ENCODE results near the gene NLRP9.
A peak's percentile ranks its signal among the peaks of the same experiment; 100 is the strongest.

Gene NLRP9

GRCh38 chr19:55674841-55675660 lies 63.2 kb downstream of the NLRP9 start, which contains the start of gene EPN1:
Gene EPN1, plus strand, starts transcription at chr19:55675226. Its CDS starts 3,402 bp downstream, at chr19:55678628.
- H3K4me3 ChIP-seq (ENCODE audit: low read length): peak within 1 kb of the TSS; percentile 99
- H3K4me1 ChIP-seq (ENCODE audit: low read length): peaks cover 47% of the 10 kb centered on the region
- H3K9me3 ChIP-seq (ENCODE audit: insufficient read depth, low read length): no peaks in the 10 kb centered on the region
- H3K27ac ChIP-seq (ENCODE audit: low read length): peak within 1 kb of the TSS; percentile 92
- TF ChIP-seq CTCF (IDR thresholded peaks at IDR 0.05; ENCODE audit: low read depth, low read length) (no peak), EZH2phosphoT487 (IDR thresholded peaks at IDR 0.05; ENCODE audit: low read depth) (no peak)
- H3K27me3 ChIP-seq (ENCODE audit: low read depth, low read length): no peaks in the 10 kb centered on the region
- H2AFZ ChIP-seq (ENCODE audit: low read depth, low read length): no peak within 1 kb of the TSS
- peaks cover 31% of the 10 kb centered on the region for H3K36me3 ChIP-seq (replicated peaks; ENCODE audit: low read depth, low read length)
- H3K9ac ChIP-seq (ENCODE audit: low read length): peak within 1 kb of the TSS; percentile 93
- H3K4me2 ChIP-seq (ENCODE audit: low read length): peak within 1 kb of the TSS; percentile 93
- peaks cover 91% of the 10 kb centered on the region for H3K79me2 ChIP-seq (ENCODE audit: low read length)
- peaks cover 46% of the 10 kb centered on the region for H4K20me1 ChIP-seq (ENCODE audit: insufficient read depth, low read length)

GRCh38 chr19:55674459-55674840 lies 63.8 kb downstream of the NLRP9 start:
- H3K4me1 ChIP-seq (ENCODE audit: low read length): peaks cover 43% of the 10 kb centered on the region

GRCh38 chr19:55673889-55674288 lies 64.3 kb downstream of the NLRP9 start:
- Histone ChIP-seq H3K79me2 (ENCODE audit: low read length) (peaks cover 91% of the 10 kb centered on the region), H3K9ac (ENCODE audit: low read length) (no peak overlapping the region), H3K4me2 (ENCODE audit: low read length) (peak overlapping the region; percentile 69), H3K27me3 (ENCODE audit: low read depth, low read length) (no peaks in the 10 kb centered on the region), H2AFZ (ENCODE audit: low read depth, low read length) (no peak overlapping the region), H3K27ac (ENCODE audit: low read length) (peak overlapping the region; percentile 16; the same call in 1 of the 2 replicates), H3K9me3 (ENCODE audit: insufficient read depth, low read length) (no peaks in the 10 kb centered on the region), H3K36me3 (replicated peaks; ENCODE audit: low read depth, low read length) (peaks cover 31% of the 10 kb centered on the region), H3K4me3 (ENCODE audit: low read length) (peak overlapping the region; percentile 99; the same call in 1 of the 2 replicates), H4K20me1 (ENCODE audit: insufficient read depth, low read length) (peaks cover 46% of the 10 kb centered on the region), H3K4me1 (ENCODE audit: low read length) (peaks cover 38% of the 10 kb centered on the region)
- no peak for TF ChIP-seq EZH2phosphoT487 (IDR thresholded peaks at IDR 0.05; ENCODE audit: low read depth)
- no peak for TF ChIP-seq CTCF (IDR thresholded peaks at IDR 0.05; ENCODE audit: low read depth, low read length)

More at GRCh38 chr19:55674459-55674840, 63.8 kb downstream of the NLRP9 start:
- Histone ChIP-seq H3K36me3 (replicated peaks; ENCODE audit: low read depth, low read length) (peaks cover 31% of the 10 kb centered on the region), H2AFZ (ENCODE audit: low read depth, low read length) (no peak overlapping the region), H3K4me2 (ENCODE audit: low read length) (peak overlapping the region; percentile 69), H3K4me3 (ENCODE audit: low read length) (peak overlapping the region; percentile 99), H3K9ac (ENCODE audit: low read length) (peak overlapping the region; percentile 59), H3K79me2 (ENCODE audit: low read length) (peaks cover 91% of the 10 kb centered on the region), H3K27me3 (ENCODE audit: low read depth, low read length) (no peaks in the 10 kb centered on the region), H4K20me1 (ENCODE audit: insufficient read depth, low read length) (peaks cover 46% of the 10 kb centered on the region), H3K9me3 (ENCODE audit: insufficient read depth, low read length) (no peaks in the 10 kb centered on the region), H3K27ac (ENCODE audit: low read length) (peak overlapping the region; percentile 55)
- TF ChIP-seq EZH2phosphoT487 (IDR thresholded peaks at IDR 0.05; ENCODE audit: low read depth): no peak
- TF ChIP-seq CTCF (IDR thresholded peaks at IDR 0.05; ENCODE audit: low read depth, low read length): no peak

GRCh38 chr19:55673465-55673864 lies 64.7 kb downstream of the NLRP9 start:
- TF ChIP-seq EZH2phosphoT487 (IDR thresholded peaks at IDR 0.05; ENCODE audit: low read depth) (no peak), CTCF (IDR thresholded peaks at IDR 0.05; ENCODE audit: low read depth, low read length) (no peak)
- no peak overlapping the region for H3K4me3 ChIP-seq (ENCODE audit: low read length)
- H3K79me2 ChIP-seq (ENCODE audit: low read length): peaks cover 91% of the 10 kb centered on the region
- H3K9ac ChIP-seq (ENCODE audit: low read length): no peak overlapping the region
- peak overlapping the region; percentile 16; the same call in 1 of the 2 replicates for H3K4me2 ChIP-seq (ENCODE audit: low read length)
- no peaks in the 10 kb centered on the region for H3K27me3 ChIP-seq (ENCODE audit: low read depth, low read length)
- no peak overlapping the region for H2AFZ ChIP-seq (ENCODE audit: low read depth, low read length)
- H4K20me1 ChIP-seq (ENCODE audit: insufficient read depth, low read length): peaks cover 46% of the 10 kb centered on the region
- H3K4me1 ChIP-seq (ENCODE audit: low read length): peaks cover 33% of the 10 kb centered on the region
- no peaks in the 10 kb centered on the region for H3K9me3 ChIP-seq (ENCODE audit: insufficient read depth, low read length)
- H3K27ac ChIP-seq (ENCODE audit: low read length): peak overlapping the region; percentile 16; the same call in 1 of the 2 replicates
- H3K36me3 ChIP-seq (replicated peaks; ENCODE audit: low read depth, low read length): peaks cover 31% of the 10 kb centered on the region
